Cortex of kidney (tissue), 1 donor: ENCODE measurements around the gene ZIC4.

Experiments
- DNase-seq: peaks from one replicate; lab custom pipeline; 2025; lab: John Stamatoyannopoulos, UW

Gene ZIC4

DNA sequence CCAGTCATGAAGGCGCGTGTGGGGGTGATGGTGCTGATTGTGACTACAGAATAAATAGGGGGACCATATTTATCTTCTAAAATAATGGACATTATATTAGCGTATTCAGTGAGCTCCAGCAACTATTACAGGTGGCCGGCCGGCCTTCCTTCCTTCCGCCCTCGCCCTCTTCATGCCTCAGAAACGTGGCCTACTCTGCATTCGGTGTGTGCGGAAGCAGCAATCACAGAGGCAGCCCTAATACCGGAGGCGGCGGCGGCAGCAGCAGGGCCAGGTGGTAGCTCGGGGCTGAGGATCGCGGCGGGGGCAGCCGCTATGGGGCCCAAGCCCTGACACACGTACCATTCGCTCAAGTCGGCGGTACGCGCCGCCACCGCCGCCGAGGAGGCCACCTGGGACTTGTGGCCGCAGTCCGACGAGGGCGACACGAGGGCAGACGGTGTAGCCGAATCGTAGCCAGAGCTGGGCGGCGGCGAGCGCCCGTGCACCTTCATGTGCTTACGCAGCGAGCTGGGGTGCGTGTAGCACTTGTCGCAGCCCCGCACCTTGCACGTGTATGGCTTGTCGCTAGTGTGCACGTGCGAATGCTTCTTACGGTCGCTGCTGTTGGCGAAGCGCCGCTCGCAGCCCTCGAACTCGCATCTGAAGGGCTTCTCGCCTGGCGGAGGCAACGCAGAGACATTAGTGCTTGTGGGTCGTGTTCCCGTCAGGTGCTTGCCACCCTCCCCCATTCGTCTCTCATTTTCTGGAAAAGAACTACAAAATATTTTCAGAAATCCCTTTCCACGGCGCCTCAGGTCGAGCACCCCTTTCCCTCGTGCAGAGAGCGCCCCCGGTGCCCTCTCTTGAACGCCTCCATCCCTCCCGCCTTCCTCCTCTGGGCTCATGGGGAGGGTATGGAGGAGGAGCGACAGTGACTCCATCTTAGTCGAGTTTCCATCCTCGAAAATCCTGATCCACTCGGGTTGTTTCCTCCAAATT lies 15.5 kb downstream of the ZIC4 start:
- DNase-seq, result no peak

DNA sequence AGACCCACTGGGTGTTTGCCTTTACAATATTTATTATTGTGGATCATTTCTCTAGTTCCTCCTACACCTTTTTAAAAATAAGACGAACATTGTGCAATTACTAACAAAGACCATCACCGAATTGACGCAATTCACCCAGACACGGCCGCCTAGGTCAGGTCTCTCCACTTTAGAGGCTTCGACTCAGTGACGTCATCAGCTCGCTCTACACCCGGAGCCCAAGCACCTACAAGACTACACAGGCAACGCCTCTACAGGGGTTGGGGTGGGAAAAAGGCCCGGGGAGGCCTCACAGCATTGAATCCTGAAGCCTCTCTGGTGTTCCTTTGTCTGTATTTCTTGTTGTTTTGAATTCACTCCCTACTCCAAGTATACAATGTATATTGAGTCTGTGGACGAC lies 16.6 kb downstream of the ZIC4 start:
- DNase-seq, result no peak

DNA sequence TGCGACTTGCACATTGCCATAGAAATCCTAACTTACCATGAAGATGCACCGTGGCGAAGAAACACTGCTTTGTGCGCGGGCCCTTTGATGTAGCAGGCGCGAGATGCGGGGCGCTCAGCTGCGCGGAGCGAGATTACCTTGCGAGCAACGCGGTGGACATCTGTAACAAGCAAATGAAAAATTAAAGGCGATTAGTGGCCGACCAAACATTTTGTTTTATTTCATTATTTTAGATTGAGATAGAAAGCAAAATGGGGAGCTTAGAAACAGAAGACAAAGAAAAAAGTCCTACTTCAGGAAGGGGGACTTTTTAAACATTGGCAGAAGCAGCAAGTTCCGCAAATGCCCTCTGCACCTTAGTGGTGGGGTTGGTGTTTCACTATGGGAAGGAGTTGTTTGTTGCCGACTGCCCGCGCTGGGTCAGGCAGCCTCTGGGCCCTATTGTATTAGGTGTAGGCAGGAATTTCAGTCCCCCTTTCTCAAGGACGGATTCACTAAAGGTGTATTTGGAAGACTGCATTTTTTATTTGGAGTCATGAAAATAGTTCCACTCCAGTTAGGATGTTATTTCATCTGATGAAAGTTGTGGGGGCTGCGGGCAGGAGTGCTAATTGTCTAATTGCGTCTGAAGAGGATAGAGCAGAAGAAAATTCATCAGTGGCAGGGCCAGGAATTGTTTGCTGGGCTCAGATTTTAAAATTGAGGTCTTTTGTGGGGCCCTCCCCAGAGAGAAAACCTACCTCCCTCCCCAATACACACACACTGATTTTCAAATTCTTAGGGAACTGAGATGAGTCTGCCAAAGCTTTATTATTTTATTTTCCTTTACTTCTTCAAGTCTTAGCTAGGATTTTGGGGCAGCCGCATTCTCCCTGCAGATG lies 17.4 kb downstream of the ZIC4 start:
- DNase-seq, result no peak

DNA sequence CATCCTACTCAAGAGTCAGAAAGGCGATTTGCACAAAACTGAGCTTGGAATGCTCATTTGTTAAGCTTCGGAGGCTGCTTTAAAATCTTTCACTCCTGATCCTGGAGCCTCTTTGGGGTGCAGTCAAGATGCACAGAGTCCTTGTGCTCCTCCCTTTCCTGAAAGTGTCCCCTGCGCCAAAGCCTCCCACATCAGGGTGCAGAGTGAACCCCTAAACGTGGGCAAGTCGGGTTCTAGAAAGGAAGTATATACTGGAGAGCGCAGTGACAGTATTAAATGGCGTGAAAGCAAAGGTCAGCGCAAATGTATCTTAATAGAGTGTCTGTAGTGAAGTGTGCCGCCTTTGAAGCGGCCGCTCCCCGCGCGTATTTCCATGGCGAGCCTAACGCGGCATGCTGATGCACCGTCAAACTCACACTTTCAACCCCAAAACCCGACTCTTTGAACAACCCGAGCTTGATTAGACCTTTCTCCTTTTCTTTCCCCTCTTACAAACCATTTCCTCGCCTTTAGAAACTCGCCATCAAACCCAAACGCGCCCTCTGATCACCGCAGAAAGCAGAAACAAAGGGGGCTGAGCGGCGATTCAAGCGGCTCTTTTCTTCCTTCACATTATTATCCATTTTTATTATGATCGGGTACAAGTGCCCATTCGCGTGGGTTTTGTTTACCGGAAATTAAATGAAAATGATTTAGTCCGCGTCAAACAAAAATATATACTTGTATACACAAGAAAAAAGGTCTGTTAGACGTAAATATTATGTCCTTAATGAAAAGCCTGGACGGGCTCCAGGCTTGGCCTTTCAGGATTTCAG lies 18.3 kb downstream of the ZIC4 start:
- DNase-seq, result no peak

DNA sequence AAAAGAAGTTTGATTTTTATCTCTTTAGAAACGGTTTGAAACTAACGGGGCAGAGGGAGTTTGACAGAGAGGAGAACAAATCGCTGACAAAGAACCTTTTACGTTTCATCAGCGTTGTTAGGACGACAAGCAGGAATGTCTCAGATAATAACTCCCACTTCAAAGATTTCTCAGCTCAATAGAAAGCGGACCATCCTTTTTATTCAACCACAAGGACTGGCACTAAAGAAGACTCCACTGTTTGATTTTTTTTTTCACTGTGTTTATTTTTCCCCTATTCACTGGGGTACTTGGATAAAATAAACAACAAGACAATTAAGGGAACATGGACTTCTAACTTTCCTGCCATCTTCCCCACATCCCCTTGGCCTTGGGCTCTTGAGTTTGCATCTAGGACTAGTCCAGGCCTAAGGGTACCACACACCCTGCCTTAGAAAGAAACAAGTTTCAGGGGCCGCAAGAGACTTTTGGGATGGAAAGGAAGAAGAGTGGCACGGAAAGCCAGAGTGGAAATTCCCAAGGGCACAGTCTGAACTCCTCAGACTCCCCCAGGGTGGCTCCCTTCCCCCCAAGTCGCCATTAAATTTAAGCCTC lies 19.0 kb downstream of the ZIC4 start:
- DNase-seq, result no peak

DNA sequence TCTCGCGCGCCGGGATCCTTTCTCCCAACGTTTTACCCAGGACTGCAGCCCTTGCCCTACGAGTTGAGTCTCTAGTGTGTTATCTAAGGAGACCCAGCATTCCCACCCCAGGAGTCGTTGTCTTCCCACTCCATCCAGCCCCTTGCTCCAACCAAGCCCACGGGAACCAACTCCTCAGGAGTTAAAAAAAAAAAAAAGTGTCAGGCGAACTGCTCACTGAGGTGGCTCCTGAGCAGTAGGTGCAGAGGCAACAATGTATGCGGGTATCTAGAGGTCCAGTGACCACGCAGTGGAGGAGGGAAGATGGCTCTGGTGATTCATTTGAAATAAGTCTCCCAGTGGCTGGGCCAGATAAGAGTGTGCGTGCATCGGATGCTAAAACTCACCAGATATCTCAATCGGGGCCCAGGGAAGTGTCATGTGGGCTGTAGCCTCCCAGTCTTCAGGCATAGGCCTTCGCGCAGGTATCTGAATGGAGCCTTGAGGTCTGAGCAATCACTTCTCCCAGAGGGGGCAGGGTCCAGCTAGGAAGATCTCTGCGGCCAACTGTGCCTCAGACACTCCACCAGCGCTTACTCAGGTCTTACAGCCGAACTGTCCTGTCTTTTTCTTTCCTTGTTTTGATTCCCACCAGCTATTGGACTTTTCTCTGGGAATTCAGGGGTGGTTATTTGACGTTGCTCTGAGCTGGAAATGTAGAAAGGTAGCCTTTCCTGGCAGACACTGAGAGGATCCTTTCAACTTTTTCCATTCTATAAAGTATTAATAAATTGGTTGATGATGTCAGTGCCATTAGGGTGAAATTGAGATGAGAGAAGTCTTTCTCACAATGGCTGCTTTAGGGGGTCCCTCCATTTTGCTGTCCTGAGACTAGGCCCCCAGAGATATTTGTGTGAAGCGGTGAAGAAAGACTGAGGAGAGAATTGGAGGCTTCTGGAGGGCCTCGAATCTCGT lies 21.0 kb downstream of the ZIC4 start:
- no peak for DNase-seq

DNA sequence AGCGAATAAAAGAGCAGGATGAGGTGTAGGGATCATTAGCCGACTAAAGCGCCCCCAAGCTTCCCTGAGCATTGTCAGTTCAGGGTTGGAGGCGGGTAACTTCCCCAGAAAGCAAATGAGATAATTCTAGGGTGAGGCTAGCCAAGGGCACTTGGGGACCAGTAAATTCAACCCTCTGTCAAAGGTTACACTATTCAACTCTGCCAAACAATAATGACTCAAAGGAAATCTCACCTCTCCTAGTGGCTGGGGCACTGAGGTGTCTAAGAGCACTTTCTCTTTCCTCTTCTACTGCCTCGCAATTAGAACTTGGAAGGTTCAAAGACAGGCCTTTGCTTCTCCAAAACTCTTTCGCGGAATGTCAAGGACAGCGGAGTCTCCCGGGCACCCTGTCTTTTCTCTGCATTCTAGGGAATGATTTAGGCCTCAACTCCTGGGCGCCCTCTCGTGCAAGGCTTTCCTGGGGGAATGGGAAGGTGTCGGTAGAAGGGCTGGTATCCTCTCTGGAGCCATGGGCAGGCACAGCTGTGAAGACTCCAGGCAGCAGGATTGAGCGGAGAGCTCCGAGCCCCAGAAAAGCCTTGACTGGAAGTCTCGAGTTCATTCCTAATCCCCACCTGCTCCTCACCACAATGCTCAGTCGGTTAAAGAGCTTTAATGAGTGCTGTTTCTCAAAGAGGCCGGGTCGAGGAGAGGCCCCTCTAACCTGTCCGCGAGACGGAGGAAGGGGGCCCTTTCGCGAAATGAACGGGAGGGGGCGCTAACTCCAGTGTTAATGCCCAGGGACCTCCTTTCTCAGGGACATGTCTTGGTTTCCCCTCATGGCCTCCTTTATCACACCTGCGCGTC lies 21.9 kb downstream of the ZIC4 start:
- no peak for DNase-seq

DNA sequence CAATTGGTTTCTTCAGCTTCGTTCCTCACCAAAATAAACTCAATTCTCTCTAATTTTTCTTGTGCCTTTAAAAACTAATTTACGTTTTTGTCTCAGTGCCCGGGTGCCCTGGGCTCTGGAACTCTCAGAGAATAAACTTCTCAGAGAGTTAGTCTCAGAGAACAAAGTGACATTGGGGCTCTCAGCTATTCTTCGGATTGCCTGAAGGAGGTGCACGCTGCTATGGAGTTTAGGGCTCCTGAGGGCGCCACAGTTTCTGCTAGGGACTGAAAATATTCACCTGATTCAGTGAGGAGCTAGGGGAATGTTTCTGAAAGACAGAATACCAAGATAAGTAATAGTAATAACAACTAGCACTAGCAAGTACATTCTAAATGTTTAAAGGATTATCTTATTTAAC lies 22.7 kb downstream of the ZIC4 start:
- no peak for DNase-seq

DNA sequence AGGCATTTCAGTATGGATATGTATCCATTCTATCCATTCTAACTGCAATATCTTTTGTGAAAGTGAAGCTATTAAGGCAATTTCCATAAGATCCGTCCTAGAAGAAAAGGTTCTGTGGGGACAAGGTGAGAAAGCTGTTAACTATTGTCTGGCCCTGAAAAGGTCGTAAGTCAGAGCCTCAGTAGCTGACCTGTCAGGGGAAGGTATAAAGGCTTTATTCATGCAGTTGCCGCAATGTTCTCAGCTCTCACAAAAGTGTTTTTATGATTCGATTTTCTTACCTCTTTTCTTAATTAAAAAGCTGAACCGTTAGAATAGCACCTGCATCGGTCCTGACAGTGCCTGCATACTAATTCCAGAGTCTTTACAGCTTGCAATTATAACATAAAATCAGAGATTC lies 24.7 kb downstream of the ZIC4 start:
- no peak for DNase-seq

DNA sequence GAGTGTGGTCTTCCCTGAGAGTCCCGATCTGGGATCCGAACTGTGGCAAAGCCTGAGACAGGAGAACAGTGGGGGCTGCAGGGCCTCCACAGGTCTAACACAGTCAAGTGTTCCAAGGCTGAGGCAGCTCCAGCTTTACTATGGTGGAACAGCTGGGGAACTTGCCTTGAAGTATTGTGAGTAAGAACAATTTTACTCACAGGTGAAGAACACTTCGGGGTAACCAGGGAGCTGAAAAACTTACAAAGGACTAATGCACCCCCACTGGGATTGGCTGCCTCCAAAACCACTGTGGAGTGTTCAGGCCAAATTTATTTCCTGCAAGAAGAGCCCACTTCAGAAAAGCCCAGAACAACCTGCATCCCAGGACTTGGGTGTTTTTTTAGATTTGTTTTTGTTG lies 25.4 kb downstream of the ZIC4 start:
- no peak for DNase-seq

DNA sequence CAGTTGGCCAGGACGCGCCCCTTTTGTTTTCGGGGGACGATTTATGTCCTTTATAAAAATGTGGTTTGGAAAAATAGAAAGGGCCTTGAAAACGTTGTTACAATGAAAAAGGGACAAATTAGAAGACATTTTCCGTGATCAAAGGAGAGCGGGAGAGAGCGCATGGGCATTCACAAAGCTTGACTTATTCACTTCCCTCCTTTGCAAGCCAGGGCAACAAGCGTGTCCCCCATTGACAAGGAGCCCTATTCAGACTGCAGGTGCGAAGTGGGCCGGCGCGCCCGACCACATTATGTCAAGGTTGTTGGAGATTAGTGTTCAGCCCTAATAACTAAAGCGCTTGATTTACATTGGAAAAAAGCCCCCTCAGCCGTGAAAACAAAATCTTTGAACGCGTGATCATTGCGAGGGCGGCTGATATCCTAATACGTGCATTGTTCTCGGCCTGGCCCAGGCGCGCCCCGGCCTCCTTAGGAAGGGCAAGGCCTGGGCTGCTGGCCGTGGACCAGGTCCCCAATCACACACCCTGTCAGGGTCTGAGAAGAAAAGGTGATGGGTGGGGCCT lies 25.9 kb downstream of the ZIC4 start:
- no peak for DNase-seq

DNA sequence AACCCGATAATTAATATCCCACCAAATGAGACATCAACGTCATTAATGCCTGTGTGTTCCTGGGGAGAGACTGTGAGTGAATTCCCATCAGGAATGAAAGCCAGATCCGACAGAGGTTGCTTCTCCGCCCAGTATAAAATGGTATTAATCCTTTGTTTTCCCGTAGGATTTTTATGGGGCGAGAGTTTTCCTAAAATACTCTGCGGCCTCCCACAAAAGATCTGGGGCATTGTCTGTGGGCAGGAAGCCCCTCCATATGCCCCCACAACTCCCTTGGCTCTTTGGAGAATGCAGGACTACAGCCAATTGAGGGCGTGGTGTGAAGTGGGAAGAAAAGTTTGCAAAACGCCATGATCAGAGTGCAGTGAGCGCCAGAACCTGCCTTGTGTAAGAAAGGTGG lies 26.7 kb downstream of the ZIC4 start:
- no peak for DNase-seq

DNA sequence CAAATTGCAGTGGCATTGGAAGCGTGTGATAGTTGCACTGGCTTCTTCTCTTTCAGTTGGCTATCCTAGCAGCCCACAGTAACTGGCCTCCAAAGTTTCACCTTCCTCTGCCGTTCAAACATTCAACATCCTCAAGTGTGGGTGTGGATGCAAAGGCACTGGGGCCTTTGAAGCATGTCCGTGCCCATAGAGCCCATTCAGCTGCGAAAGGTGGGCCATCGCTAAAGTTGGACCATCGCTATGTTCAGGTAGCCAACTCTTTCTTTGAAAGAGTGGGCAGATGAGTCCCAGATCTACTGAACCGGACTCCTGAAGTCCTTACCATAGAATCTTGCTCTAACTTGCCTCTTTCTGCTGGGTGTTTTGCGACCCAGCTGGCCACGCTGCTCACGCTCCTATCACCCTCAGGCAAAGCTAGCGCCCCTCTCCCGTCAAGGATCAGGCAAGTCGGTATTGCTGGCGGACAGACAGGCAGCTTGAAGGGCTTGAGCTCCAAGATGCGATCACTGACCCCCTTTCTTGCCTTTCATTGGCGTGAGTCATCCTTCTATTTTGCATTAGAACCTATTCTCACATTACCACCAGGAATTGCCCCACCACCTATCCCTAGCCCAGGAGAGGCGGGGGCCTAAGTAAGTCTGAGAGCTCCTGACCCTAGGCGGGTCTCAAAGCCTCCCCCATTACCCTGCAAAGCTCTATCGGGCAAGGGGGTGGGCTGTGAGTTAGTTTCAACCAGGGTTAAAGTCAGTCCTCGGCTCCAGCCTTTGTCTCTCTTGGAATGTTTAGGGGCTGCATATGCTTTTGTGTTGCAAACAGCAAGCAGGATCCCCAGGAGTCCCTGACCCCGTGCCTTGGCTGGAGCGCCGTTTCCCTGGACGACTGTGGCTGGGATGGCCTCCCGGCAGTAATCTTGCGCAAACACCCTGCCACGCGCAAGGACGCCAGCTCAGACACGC lies 28.7 kb downstream of the ZIC4 start:
- DNase-seq, result no peak

DNA sequence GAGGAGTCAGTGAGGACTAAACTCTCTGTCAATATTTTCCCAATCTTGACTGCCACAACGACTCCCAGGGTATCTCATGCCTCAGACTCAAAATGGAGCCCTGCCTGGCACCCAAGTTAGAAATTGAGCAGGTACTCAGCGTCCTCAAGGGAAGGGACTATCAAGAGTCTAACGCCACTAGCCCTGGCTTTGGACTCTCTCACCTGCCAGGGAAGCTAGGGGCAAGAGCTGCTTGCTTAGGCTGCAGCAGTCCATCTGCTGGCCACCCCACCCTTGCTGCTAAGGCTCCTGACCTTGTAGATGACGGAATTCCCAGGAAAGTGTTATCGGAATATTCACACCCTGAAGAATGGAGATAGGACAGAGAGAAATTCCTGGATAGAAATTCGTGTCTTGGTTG lies 33.0 kb downstream of the ZIC4 start:
- no peak for DNase-seq

DNA sequence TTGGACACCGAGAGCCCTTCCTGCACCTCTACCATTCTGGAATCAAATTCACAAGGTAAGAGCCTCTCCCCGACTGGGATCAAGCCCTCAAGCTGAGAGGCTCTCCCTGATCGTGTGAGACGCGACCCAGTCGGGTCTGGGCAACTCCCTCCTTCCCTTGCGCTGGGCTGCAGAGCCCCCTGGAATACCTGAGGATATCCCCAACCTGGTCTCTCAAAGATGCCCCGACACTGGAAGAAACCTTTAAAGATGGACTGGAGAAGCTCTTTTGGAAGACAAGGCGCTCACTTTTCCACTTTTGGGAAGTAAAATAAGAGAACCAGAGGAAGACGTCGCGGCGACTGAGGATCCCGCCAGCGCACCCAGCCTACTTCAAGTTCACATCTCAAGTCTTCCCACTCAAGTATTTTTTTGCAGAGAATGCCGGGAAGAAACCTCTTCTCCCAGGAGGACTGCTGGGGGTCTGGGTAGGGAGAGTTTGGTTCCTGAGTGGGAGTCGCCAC lies 33.8 kb downstream of the ZIC4 start:
- no peak for DNase-seq

DNA sequence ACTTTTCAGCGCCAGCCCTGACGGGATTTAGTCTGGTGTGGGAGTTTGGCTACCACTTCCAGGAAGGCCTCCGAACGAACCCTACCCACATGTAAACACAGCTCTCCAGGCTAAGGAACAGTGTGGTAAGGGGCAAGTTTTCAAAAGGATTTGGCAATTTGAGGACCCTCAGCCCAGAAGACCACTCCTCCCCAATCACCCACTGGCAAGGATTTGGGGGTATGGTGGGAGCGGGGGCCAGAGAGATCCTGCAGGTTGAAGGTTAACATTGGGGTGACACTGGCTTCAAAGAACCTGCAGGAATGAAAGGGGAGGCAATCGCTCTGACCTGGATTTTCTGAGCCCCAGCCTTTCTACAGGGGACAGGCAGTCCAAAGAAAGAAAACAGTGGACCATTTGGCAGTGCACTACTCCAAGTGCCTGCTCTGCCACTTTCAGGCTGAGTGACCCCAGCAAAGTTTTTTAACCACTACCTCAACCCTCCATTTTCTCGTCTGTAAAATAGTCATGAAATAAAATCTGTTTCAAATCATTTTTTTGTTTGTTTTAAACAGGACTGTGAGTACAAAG lies 34.5 kb downstream of the ZIC4 start:
- DNase-seq, result no peak

DNA sequence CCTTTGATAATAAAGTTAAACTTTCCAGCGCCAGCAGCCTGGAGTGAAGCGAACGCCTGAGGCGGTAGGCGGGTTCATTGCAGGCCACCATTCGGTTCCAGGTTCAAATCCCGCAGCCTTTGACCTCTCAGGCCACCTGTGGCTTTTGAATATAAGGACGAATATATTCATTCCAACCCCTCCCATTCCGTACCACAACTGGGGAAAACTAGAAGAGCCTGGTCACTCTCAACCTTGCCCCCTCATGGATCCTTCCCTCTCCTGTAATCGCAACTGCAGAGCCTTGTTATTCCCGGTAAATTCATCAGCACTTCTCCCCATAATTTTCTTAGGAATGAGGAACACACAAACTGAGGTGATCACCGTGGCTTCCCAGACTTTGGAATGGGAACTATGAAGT lies 35.2 kb downstream of the ZIC4 start:
- DNase-seq, result no peak

DNA sequence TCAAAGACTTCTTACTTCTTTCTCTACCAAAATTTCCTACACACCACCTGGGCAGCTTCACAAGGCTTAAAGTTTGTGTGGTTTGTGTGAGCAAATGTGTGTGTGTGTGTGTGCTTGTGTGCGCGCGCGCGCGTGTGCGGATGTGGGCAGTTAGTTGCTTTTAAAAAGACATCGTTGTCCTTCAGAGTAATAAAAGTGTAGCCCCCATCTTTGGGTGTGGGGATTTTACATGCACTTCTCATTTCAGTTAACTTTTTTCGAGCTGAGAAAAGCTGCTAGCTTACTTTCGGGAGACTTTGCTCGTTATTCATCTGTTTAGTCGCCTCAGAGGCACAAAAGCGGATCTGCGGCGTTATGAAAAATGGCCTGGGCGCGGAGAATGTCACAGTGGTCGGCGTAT lies 36.0 kb downstream of the ZIC4 start:
- DNase-seq, result no peak
